Measurements from ENCODE around the gene AGBL4.

The AGBL4 gene

DNA sequence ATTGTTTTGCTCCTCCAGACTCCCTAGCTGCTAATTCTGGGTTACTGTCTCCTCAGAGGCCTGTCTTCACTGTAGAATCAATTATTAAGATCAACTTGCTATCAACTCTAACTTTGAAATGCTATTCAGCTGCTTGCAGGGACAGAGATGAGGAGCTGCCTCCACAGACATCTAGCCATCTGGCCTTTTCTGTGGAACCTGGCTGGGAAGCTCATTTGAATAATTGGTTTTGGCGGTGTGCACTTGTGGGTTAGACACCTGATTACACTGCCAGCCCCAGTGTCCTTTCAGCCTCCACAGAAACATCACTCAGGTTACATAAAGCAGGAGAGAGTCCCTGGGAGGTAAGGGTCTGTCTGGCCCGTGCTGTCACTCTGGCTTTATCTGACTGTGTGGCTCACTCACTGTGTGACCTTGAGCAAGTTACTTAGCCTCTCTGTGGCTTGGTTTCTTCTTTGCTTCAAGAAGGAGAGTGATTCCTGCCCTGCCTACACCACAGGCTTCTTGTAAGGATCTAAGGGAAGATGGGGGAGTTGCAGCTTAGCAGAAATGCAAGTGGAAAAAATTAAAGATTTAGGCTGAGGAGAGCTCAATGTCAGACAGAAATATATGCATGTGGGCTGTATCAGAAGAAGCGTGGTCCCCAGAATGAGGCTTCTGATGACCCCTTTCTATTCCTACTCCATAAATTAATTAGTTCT is 1378.7 kb downstream of the AGBL4 start:
- DNase-seq (ENCODE audit: low read depth): no peak

DNA sequence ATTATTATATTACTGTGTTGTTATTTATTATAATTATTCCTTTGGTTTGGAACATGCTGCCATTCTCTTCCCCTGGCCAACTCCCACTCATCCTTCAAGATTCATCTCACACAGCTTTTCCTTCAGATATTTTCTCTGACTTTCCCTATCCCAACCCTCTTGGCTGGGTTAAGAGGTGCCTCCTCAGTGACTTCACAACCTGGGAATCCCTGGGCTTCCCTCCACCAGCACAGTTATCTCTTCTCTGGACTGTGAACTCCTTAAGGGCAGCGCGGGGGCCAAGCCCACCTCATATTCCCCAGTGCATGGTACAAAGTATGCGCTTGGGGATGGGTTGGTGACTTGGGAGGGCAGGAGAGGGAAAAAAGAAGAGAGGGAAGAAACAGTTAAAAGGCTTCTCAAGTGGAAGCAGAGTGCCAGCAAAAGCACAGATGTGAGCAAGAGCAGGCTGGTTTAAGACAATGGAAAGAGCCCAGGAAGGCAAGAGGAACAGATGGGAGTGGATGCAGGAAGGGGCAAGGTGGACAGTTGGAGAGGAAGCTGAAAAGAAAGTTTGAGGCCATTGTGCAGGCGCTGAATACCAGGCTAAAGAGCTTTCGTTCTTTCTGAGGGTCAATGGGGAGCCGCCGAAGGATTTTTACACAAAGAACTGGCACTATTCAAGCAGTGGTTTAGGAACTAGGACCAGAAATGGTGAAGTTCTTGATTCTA is 1379.4 kb downstream of the AGBL4 start:
- DNase-seq (ENCODE audit: low read depth): no peak

DNA sequence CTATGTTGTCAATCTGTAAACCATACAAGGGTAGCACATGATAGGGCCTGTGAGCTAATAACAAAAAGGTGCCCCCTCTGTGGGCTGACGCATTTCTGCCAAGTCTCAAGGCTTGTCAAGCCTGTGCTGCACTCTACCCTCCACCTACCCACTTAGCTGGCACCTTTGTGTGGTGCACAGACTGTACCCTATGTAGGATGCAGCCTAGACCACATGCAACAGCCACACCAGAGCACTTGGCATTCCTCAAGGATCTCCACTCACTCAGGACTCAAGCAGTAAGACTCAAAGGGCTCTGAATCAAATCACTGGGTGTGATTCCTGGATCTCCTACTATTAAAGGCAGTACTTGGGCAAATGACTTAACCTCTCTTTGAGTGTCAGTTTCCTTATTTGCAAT is 1380.6 kb downstream of the AGBL4 start:
- no peak for DNase-seq (ENCODE audit: low read depth)

DNA sequence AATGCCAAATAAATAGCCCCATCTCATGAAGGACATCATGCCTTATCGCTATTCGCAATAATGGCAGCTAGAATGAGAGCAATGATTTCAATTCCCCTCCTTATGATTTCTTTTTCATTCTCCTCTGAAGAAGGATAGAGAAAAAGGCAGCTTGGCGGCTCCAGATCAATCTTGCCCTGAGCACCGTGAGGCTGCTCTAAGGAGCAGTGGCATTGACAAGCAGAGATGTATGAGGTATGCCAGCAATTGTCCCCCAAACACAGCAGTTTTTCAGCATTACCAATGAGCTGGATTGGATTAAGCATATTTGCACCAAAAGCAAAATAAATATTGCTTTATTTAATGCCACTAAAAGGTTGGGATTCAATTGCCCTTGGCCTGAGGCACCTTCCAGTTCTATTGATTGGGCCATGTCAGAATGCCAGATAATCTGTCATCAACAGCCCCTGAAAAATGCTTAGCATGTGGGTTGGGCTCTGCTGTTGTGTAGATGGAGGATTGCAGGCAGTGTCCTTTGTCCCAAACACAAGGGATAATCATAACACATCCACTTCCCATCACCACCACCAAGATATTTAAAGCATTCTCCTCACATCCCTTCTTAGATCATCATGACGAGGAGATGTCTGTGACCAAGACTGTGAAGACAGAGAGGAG is 1382.8 kb downstream of the AGBL4 start:
- no peak for DNase-seq (ENCODE audit: low read depth)

DNA sequence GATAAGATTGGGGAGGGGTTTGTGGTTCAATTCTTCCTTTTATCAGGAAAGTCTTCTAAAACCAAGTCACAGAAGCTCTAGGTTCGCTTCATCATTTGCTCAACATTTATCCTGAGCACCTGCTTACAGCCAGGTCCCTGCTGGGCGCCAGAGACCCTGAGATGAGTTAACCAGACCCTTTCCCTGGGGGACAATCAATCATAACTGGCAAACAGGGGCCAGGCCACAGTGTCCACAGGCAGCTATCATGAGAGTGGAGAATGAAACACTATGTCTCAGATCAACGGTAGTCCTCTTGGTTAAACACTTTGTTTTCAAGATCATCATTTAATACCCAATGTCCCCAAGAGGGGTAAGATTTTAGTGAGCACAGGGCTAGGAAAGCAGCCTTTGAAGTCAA is 1393.9 kb downstream of the AGBL4 start:
- no peak for DNase-seq (ENCODE audit: low read depth)

DNA sequence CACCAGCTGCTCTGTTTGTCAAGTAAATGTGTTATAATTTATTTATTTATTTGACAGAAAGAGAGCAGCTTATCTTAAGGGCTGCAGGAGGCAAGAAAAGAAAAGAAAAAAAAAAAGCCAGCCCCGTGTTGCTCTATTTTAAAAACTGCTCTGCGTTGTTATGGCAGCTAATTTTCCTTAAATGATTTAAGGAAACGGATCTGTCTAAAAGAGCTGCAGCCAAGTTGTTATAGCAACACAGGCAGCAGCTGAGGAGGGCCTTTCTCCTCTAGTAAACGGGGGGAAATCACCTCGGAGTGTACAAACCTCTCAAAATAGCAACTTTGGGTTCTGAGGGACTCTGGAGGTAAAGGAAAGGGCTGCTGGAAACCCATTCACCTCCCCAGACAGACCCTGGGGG is 1396.3 kb downstream of the AGBL4 start:
- no peak for DNase-seq (ENCODE audit: low read depth)

DNA sequence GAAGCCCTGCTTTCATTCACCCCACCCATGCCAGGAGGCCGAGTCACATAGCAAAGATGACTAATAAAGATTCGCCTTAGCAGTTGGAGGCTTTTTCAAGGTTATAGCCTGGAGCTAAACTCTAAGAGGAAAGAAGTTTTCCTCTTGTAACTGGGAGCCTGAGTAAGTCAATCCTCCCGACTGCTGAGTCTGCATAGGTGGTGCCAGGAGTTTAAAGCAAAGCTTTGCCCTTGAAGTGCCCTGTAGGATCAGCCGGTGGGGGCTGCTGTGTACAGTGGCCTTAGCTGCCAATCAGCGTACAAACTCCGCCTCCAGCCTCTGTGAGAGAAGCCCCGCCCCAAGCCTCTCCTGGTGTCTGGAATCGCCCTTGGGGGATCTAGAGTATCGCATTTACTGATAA is 1404.2 kb downstream of the AGBL4 start:
- no peak for DNase-seq (ENCODE audit: low read depth)

DNA sequence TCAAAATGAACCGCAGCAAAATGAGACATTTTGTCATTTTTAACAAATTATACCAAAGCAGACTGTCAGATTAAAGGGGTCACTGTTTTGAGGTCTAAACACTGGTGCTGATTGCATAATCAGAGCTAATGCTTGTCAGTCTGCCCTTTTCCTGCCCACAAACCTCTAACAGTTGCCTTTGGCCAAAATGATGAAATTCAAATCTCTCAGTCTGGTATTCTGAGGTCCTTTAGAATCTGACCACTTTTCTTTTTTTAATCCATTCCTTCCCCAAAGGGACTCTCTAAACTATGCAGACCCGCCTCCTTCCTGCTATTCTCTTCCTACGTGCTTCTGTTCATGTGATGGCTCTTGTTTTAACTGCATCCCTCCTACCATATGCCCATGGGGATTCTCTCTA is 1406.5 kb downstream of the AGBL4 start:
- DNase-seq (ENCODE audit: low read depth): no peak

DNA sequence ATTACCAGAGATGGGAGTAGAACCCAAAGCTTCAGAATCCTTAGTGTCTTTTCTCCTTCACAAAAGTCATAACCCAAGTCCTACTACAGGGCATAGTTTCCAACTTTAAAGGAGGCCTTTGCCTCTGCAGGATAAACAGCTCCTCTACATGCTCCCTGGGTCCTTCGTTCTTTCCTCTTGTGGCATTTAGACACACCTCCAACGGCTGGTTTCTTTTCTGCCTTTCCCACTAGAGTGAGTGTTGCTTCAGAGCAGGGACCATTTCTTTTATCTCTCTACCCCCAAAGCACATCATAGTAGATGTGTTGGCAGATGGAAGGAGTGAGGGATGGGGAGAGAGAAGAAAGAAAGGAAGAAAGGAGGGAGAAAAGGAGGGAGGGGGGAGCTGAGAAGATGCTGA is 1407.0 kb downstream of the AGBL4 start:
- DNase-seq (ENCODE audit: low read depth): no peak

DNA sequence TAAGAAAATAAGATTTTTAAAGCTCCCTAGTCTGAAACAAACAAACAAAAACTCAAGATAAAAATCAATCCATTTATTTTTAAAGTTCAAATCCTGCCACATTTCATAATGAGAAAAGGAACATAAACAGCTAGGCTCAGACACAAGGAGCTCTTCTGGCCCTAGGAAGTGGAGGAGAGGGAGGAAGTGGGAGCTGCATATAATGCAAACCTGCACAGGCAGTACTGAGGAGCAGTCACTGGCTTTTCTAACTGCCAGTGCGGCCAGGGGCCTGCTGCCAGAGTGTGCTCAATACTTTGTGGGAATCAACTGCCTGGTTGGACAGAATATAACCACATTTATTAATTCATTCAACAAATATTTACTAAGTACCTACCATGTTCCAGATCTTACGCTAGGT is 1411.9 kb downstream of the AGBL4 start:
- DNase-seq (ENCODE audit: low read depth): no peak

DNA sequence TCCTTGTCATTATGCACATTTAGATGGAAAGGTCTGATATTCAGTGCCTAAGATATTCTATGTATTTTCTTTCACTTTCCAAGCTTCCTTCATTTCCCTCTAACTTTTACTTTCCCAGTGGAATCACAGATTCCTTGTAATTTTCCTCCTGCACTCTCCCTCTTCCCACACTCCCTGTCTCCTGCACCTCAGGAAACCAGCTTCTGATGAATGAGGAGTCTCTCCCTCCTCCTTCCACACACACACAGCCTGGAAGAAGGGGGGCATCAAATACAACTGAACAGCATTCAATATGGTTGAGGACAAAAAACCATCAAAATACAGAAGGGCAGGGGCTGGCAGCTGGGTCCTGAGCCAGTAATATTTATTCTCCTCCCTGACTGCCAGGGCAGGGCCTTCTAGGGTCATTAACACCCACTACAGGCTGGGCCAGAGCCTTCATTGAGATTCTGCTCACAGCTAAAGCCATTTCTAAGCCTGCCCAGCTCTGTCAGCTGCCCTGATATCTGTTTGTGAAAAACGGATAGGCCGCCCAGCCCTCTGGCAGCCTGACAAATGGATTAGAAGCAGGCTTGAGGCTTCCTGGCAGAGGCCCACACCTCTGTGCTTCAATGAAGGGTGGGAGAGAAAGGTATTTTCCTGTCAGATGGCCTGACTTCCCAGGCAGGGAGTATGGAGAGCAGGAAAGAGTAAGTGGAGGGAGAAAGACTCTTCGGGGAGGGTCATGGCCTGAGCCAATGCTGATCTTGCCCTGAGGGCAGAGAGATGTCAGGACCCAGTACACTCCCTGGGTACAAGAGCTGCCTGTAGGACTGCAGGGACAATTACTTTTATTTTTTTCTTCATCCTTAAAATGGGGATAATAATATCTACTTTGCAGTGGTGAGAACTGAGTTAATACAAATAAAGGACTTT is 1412.9 kb downstream of the AGBL4 start:
- DNase-seq (ENCODE audit: low read depth): no peak

DNA sequence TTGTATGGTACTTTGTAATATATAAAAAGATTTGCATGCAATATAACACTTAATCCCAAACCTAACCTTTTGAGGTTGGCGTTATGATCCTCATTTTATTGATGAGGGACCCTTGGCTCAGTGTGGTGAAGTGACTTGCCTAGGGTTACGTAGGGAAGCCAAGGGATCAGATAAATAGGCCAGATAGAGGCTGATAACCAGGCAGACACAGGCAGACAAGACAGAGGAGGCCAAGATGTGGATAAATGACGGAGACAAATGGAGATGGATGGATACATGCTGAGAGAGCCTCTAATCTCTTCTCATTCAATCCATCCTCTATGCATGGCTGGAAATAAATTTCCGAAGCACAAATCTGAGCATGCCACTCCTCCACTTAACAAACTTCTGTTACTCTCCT is 1414.9 kb downstream of the AGBL4 start:
- DNase-seq (ENCODE audit: low read depth): no peak

DNA sequence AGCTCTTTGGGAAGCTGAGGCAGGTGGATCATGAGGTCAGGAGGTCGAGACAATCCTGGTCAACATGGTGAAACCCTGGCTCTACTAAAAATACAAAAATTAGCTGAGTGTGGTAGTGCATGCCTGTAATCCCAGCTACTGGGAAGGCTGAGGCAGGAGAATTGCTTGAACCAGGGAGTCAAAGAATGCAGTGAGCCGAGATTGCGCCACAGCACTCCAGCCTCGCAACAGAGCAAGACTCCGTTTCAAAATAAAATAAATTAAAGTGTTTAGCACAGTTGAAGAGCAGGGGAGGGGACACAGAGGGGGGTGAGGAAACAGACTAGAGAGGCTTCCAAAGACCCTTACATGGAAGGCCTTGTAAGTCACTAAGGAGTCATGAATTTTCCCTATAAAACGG is 1420.5 kb downstream of the AGBL4 start:
- DNase-seq (ENCODE audit: low read depth): no peak

DNA sequence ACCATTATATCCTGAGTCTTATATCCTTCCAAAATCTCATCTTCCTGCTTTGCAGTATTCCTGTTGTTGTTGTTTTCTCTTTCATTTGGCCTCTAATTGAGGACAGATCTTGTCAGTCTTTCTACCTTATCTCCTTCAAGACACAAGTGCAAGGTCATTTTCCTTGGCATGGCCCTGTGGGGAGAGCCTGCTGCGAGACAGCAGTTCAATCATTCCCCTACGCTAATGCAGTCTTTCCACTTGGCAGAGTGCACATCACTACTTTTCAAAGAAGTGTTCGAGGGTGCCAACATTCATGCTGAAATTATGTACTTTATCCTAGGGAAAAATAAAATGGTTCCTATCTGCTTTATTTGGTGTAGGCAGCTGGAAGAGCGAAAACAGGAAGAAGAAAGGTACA is 1421.4 kb downstream of the AGBL4 start:
- no peak for DNase-seq (ENCODE audit: low read depth)

DNA sequence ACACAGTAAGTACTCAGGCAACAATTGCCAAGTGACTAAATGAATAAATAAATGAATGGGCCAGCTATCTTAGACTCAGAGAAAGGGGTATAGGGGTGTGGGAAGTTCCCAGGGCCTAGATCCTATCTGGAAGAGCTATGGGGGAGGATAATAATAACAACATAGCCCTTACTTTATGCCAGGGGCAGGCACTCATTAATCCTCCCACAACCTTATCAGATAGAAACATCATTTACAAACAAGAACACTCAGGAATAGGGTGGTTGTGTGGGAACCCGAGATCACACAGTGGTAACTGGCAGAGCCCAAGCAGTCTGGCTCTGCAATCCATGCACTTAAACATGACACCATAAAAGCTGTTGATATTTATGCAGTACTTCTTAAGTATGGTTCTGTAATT is 1423.6 kb downstream of the AGBL4 start:
- DNase-seq (ENCODE audit: low read depth): no peak

DNA sequence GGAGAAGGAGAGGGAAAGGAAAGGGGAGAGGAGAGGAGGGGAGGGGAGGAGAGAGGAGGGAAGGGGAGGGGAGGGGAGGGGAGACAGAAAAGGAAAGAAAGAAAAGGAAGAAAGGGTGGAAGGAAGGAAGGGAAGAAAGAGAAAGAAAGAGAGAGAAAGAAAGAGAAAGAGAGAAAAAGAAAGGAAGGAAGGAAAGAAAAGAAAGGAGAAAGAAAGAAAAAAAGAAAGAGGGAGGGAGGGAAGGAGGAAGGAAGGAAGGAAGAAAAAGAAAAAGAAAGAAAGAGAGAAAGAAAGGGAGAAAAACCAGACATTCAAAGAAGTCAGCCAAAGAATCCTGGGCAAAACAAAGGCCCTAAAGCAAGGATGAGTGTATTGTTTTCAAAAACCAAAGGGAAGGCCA is 1426.1 kb downstream of the AGBL4 start:
- DNase-seq (ENCODE audit: low read depth): no peak

DNA sequence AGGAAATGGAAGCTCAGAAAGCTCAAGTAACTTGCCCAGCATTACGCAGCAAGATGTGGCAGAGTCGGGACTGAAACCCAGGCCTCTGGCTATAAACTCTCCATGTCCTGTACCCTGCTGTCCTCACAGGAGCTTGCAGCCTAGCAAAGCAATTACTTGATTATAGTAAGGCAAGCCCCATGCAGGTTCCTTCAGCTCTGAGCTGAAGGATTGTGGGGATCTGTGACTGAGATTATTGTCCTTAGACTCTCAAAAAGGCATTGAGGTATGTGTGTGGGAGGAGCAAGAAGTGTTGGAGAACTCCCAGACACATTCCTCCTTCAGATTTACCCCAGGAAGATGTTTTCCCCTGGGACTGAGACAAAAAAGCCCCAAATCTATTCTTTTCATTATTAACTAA is 1427.7 kb downstream of the AGBL4 start:
- DNase-seq (ENCODE audit: low read depth): no peak

DNA sequence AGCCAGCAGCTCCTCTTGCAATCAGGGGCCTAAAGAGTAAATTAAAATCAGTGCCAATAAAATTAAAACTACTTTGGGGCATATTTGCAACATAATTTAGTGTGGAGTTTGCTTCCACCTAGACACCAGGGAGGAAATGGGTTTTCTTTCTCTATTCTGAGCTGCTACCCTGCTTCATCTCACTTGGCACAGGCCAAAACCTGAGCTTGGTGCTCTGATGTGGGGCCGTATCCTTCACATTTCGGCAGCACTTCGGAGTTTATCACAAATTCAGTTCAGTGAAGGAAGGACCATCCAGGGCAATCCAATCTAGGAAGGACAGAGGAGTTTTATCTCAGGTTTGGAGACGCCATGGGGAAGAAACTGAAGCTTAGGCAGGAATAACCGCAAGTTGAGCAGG is 1428.1 kb downstream of the AGBL4 start:
- no peak for DNase-seq (ENCODE audit: low read depth)

DNA sequence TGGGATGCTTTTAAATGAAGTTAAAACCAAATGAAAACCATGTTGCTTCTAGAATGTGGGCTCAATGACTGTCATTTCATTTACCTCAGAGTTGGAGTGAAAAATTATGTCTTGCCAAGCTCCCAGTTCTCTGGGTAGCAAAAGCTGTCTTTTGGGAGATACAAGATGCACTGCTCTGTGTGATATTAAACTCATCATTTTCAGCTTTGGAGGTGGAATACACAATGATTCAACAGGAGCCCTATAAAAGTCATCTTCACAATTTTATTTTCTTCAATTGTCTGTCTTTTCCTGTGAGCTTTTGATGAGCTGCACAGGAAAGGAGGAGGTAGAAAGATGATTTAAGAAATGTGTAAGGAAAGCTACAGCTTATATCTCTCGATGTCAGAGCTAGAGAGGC is 1431.4 kb downstream of the AGBL4 start:
- DNase-seq (ENCODE audit: low read depth): no peak

DNA sequence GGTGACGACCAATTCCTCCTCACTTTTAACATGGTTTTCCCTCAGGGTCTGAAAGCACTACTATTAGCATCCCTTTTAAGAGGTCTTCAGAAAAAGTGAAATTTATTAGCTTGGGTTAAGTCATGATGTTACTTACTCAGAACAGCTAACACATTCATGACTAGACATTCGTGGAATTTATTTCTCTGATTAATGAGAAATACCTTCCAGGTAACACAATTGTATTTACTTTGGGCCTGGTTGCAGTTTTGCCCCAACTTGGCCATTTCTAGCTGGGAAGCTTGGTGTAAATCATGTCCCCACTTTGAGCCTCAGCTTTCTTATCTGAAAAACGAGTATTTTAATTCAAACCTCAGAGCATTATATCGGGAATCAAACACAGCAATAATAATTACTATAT is 1432.6 kb downstream of the AGBL4 start:
- DNase-seq (ENCODE audit: low read depth): no peak

DNA sequence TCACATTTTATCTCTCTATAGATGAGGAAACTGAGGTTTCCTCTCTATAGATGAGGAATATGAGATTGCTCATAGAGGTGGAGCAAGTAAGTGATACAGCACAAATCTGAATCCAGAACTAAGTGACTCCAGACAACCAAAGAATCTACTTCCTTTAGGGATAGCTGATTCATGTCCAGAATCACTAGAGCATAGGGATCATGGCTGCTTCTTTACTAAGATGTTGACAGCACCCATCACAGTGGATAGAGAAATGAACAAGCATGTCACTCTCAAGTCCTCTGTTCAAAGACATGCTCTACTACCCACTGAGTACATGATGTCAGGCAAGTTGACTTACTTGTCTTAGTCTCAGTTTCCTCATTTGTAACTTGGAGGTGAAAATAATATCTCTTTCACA is 1435.7 kb downstream of the AGBL4 start:
- no peak for DNase-seq (ENCODE audit: low read depth)

DNA sequence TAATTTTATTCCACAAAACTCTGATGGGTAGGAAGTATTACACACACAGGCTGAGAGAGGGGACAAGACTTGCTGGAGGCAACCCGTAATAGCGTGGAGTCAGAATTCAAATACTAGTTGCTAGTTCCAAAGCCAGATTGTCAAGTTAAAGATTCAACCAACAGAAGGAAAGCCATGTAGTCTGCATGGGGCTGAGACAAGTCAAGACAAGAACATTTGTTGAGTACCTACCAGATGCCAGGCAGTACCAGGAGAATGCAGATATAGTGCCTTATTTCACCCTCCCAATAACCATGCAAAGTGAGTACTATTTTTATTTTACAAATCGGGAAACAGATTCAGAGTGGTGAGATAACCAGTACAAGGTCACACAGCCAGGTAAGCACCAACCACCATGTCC is 1441.3 kb downstream of the AGBL4 start:
- no peak for DNase-seq (ENCODE audit: low read depth)

DNA sequence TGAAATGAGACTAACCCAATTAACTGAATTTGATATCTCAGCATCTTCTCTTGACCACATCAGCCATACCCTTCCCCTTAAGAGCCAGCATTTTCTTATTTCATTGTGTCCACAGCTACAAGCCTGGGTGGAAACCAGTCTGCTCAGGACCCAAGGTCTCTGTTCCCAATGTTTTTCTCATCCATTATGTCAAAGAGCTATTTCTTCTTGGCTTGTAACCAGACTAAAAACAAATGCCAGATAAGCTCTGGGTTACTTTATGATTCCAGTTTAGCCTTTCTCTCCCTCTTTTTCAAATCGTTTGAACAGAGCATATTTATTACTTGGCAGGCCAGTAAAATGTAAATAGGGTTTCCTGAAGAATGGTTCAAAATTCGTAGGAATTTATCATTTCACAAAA is 1442.5 kb downstream of the AGBL4 start:
- no peak for DNase-seq (ENCODE audit: low read depth)

All from CMK (cell line).